ENCODE data around the gene MLN. TPM values are rescaled to one million over a fixed set of nuclear protein-coding genes. Genes with fewer than 3 reads are reported as not detected.

Gene MLN
- not detected for total RNA-seq

DNA sequence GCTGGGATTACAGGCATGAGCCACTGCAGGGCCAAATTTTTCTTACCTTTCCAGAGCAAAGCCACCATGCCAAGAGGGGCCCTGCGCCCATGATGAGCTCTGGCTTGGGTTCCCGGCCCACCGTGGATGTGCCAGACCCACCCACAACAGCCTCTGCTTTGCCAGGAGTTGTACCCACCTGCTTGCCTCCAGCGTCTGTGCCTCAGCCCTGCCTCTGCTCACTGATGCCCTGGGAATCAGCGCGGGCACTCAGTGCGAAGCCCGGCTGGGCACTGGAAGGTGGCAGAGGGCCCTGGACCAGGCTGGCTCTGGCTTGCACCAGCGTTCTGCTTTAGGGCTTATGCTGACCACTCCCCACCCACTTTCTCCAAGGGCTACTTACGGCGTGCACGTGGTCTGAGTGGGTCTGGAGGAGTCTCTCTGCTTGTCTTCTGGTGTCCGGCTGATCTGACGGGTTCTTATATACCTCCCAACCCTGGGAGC, at the start of gene MLN:
TSS of gene MLN (minus strand) at position 433 of the 483 bp plus-strand sequence. CDS start 2,840 bp downstream, outside the sequence.
- H3K27me3 ChIP-seq, result no peaks in the 10 kb centered on the region
- H3K27ac ChIP-seq, result no peak within 1 kb of the TSS
- H3K4me1 ChIP-seq, result peaks cover 0 to 4% (median 0%) of the 10 kb centered on the region in 4 donors
- H3K4me3 ChIP-seq, result no peak within 1 kb of the TSS
- TF ChIP-seq POLR2A (IDR thresholded peaks at IDR 0.05) (no peak), CTCF (IDR thresholded peaks at IDR 0.05) (no peak)
- no peak for DNase-seq
- H3K36me3 ChIP-seq, result no peaks in the 10 kb centered on the region
- no peaks in the 10 kb centered on the region for H3K9me3 ChIP-seq

GRCh38 chr6:33853026-33853425, 49.2 kb upstream of the MLN start:
- peaks cover 0 to 15% (median 8%) of the 10 kb centered on the region in 4 donors for H3K4me1 ChIP-seq
- no peak for TF ChIP-seq CTCF (IDR thresholded peaks at IDR 0.05)
- no peak for TF ChIP-seq POLR2A (IDR thresholded peaks at IDR 0.05)
- H3K36me3 ChIP-seq, result no peaks in the 10 kb centered on the region
- no peaks in the 10 kb centered on the region for H3K27me3 ChIP-seq
- no peak for DNase-seq
- no peaks in the 10 kb centered on the region for H3K9me3 ChIP-seq
- no peak overlapping the region for H3K27ac ChIP-seq
- no peak overlapping the region for H3K4me3 ChIP-seq

- Histone ChIP-seq H3K9me3 (no peaks in the 10 kb centered on the region), H3K4me1 (peaks cover 0 to 11% (median 5%) of the 10 kb centered on the region in 4 donors), H3K36me3 (no peaks in the 10 kb centered on the region), H3K27me3 (no peaks in the 10 kb centered on the region), H3K4me3 (no peak overlapping the region), H3K27ac (no peak overlapping the region)
- peak in 4 of 6 experiments; percentile 21 to 59 (median 55) for TF ChIP-seq CTCF (IDR thresholded peaks at IDR 0.05)
- no peak for TF ChIP-seq POLR2A (IDR thresholded peaks at IDR 0.05)
- DNase-seq, result peak in 1 of 3 donors; percentile 54
These were observed 48.2 kb upstream of the MLN start for GRCh38 chr6:33851959-33852358.

- Histone ChIP-seq H3K9me3 (no peaks in the 10 kb centered on the region), H3K4me1 (peaks cover 0 to 1% (median under 1%) of the 10 kb centered on the region in 4 donors), H3K27me3 (no peaks in the 10 kb centered on the region), H3K4me3 (no peak overlapping the region), H3K27ac (no peak overlapping the region), H3K36me3 (no peaks in the 10 kb centered on the region)
- TF ChIP-seq CTCF (IDR thresholded peaks at IDR 0.05), result no peak
- TF ChIP-seq POLR2A (IDR thresholded peaks at IDR 0.05), result no peak
- DNase-seq, result no peak
These were observed 47.2 kb upstream of the MLN start for GRCh38 chr6:33850869-33851541.

- H3K27me3 ChIP-seq, result no peaks in the 10 kb centered on the region
- DNase-seq, result no peak
- no peak overlapping the region for H3K27ac ChIP-seq
- H3K4me3 ChIP-seq, result no peak overlapping the region
- no peaks in the 10 kb centered on the region for H3K9me3 ChIP-seq
- TF ChIP-seq POLR2A (IDR thresholded peaks at IDR 0.05) (no peak), CTCF (IDR thresholded peaks at IDR 0.05) (no peak)
- no peaks in the 10 kb centered on the region for H3K36me3 ChIP-seq
- H3K4me1 ChIP-seq, result no peaks in the 10 kb centered on the region
These were observed 46.5 kb upstream of the MLN start for GRCh38 chr6:33850296-33850695.

Measured in Peyer's patch (tissue), 4 donors.